Measurements from ENCODE around the gene MBTPS1. TPM values are rescaled to one million over a fixed set of nuclear protein-coding genes. Genes with fewer than 3 reads are reported as not detected.

The MBTPS1 gene
- total and polyA plus RNA-seq, 9 of the 15 experiments (the other 6 are each of a cell fraction or from before 2014, with no cell fraction given), result 2.8 to 57.6 (median 43.8) TPM

GRCh38 chr16:84021488-84021887 is 95.3 kb downstream of the MBTPS1 start (continued):
- no peak for TF ChIP-seq REST (IDR thresholded peaks at IDR 0.05; ENCODE audit: borderline replicate concordance)
- TF ChIP-seq REST (CRISPR knock-in tag; IDR thresholded peaks at IDR 0.05; ENCODE audit: low read depth), result no peak
- TF ChIP-seq IRF2 (CRISPR knock-in tag; IDR thresholded peaks at IDR 0.05), result no peak
- no peak for TF ChIP-seq E2F6 (IDR thresholded peaks at IDR 0.05; ENCODE audit: borderline replicate concordance in 1 of 2, extremely low read depth in 1 of 2, insufficient read depth in 1 of 2, insufficient read length in 1 of 2, low read depth in 1 of 2, low read length in 1 of 2, poor library complexity in 1 of 2, severe bottlenecking in 1 of 2)
- no peak for TF ChIP-seq SMARCE1 (IDR thresholded peaks at IDR 0.05)
- TF ChIP-seq ZFX (CRISPR knock-in tag; IDR thresholded peaks at IDR 0.05), result no peak
- TF ChIP-seq JUN (IDR thresholded peaks at IDR 0.05; ENCODE audit: borderline replicate concordance, low read depth, low read length), result no peak
- TF ChIP-seq JUN (CRISPR knock-in tag; IDR thresholded peaks at IDR 0.05; ENCODE audit: borderline replicate concordance), result no peak
- no peak for TF ChIP-seq RREB1 (CRISPR knock-in tag; IDR thresholded peaks at IDR 0.05)
